HG03045 (cell line): ENCODE measurements around the gene FARP1.

ENCODE experiments used
- ATAC-seq: cut with Tn5 transposase; IDR thresholded peaks from one replicate; pipeline ENCODE4 v1.9.1; 2021; ENCODE audit warnings: mild to moderate bottlenecking, moderate library complexity; ENCODE audit not compliant: unreplicated experiment

Gene FARP1

GRCh38 chr13:98490195-98490836, 347.4 kb downstream of the FARP1 start:
- no peak for ATAC-seq

- ATAC-seq, result no peak
These were observed 348.0 kb downstream of the FARP1 start for GRCh38 chr13:98490866-98491265.

GRCh38 chr13:98492335-98493041, 349.6 kb downstream of the FARP1 start:
- no peak for ATAC-seq

GRCh38 chr13:98493042-98493712, 350.3 kb downstream of the FARP1 start:
- no peak for ATAC-seq

GRCh38 chr13:98494769-98495168, 351.9 kb downstream of the FARP1 start:
- ATAC-seq, result no peak

GRCh38 chr13:98495627-98496478, 353.0 kb downstream of the FARP1 start:
- no peak for ATAC-seq

GRCh38 chr13:98496479-98496791, 353.5 kb downstream of the FARP1 start:
- ATAC-seq, result no peak

- ATAC-seq, result no peak
These were observed 354.1 kb downstream of the FARP1 start for GRCh38 chr13:98496966-98497365.

GRCh38 chr13:98500963-98501421, 358.1 kb downstream of the FARP1 start:
- ATAC-seq, result peak; percentile 74

GRCh38 chr13:98503175-98504028, 360.5 kb downstream of the FARP1 start:
- no peak for ATAC-seq

GRCh38 chr13:98504029-98504351, 361.1 kb downstream of the FARP1 start:
- ATAC-seq, result no peak

GRCh38 chr13:98504371-98504963, 361.6 kb downstream of the FARP1 start:
- ATAC-seq, result peak; percentile 50
